Measurements from ENCODE around the gene SLC27A3. TPM values are rescaled to one million over a fixed set of nuclear protein-coding genes. Genes with fewer than 3 reads are reported as not detected.

SLC27A3 gene
- total RNA-seq, 2 experiments from 2014 or later = 4.5 to 10.2 TPM

GRCh38 chr1:153795934-153796785, 21.0 kb downstream of the SLC27A3 start:
- no TSS peak for BruUV-seq (replicated peaks)
- peaks cover 14% of the 10 kb centered on the region for H3K4me1 ChIP-seq (ENCODE audit: insufficient read depth, low read length, poor library complexity, severe bottlenecking)

GRCh38 chr1:153796786-153797659, 21.8 kb downstream of the SLC27A3 start:
- H2AFZ ChIP-seq (ENCODE audit: low read length) = no peak overlapping the region

More at GRCh38 chr1:153795934-153796785, 21.0 kb downstream of the SLC27A3 start:
- Histone ChIP-seq H3K36me3 (ENCODE audit: insufficient read depth, low read length) (no peaks in the 10 kb centered on the region), H3K9me2 (ENCODE audit: insufficient read depth, low read length) (no peaks in the 10 kb centered on the region), H3K4me2 (ENCODE audit: low read length) (no peak overlapping the region), H3K79me2 (ENCODE audit: insufficient read depth, low read depth, low read length) (no peaks in the 10 kb centered on the region), H3K4me3 (ENCODE audit: low read depth, low read length, poor library complexity, severe bottlenecking) (no peak overlapping the region), H2AFZ (ENCODE audit: low read length) (no peak overlapping the region), H3K9me3 (ENCODE audit: low read length) (no peaks in the 10 kb centered on the region), H3K27ac (ENCODE audit: low read depth, low read length, poor library complexity, severe bottlenecking) (no peak overlapping the region), H4K20me1 (ENCODE audit: insufficient read depth, low read length) (no peaks in the 10 kb centered on the region)
- intact Hi-C loops (cut with micrococcal nuclease; ENCODE audit: unreplicated experiment) = loop anchor here (2.0 kb wide), 1 partner anchor 127 kb away; the partner anchor contains the start of gene GATAD2B
- DNase-seq (ENCODE audit: low spot score) = no peak
- ChIA-PET CTCF (ENCODE audit: unreplicated experiment) (no interaction called here), POLR2A (interaction anchor here (1.2 kb wide), 1 partner anchor 192 kb away, joined by 3 read pairs; no protein-coding TSS in a partner anchor)
- TF ChIP-seq CTCF (conservative IDR thresholded peaks at IDR 0.05; ENCODE audit: low read length) = no peak

More at GRCh38 chr1:153796786-153797659, 21.8 kb downstream of the SLC27A3 start:
- DNase-seq (ENCODE audit: low spot score) = peak; percentile 88
- Histone ChIP-seq H3K4me1 (ENCODE audit: insufficient read depth, low read length, poor library complexity, severe bottlenecking) (peaks cover 5% of the 10 kb centered on the region), H3K27ac (ENCODE audit: low read depth, low read length, poor library complexity, severe bottlenecking) (no peak overlapping the region), H3K9me3 (ENCODE audit: low read length) (no peaks in the 10 kb centered on the region), H3K4me2 (ENCODE audit: low read length) (no peak overlapping the region), H4K20me1 (ENCODE audit: insufficient read depth, low read length) (no peaks in the 10 kb centered on the region), H3K9me2 (ENCODE audit: insufficient read depth, low read length) (no peaks in the 10 kb centered on the region), H3K4me3 (ENCODE audit: low read depth, low read length, poor library complexity, severe bottlenecking) (no peak overlapping the region), H3K79me2 (ENCODE audit: insufficient read depth, low read depth, low read length) (no peaks in the 10 kb centered on the region), H3K36me3 (ENCODE audit: insufficient read depth, low read length) (no peaks in the 10 kb centered on the region)
- ChIA-PET CTCF (ENCODE audit: unreplicated experiment) (interaction anchor here (1.0 kb wide), 1 partner anchor 190 kb away, joined by 5 read pairs; no protein-coding TSS in a partner anchor), POLR2A (interaction anchor here (1.2 kb wide), 1 partner anchor 191 kb away, joined by 3 read pairs; no protein-coding TSS in a partner anchor)
- TF ChIP-seq CTCF (conservative IDR thresholded peaks at IDR 0.05; ENCODE audit: low read length) (peak; percentile 83), EZH2phosphoT487 (IDR thresholded peaks at IDR 0.05; ENCODE audit: borderline replicate concordance, low read depth, low read length) (no peak)
- BruUV-seq (replicated peaks) = no TSS peak
- intact Hi-C loops (cut with micrococcal nuclease; ENCODE audit: unreplicated experiment) = loop anchor here (1.0 to 2.0 kb wide), 3 partner anchors 126 to 189 kb away; partner anchors contain the start of genes DENND4B, GATAD2B and RAB13
